Astrocyte of the spinal cord (primary cell): Measurements from ENCODE around the gene SUPT20H.

ENCODE experiments used
- DNase-seq: peaks from one replicate; pipeline ENCODE4 v3.0.0; 2011; ENCODE audit warnings: low read depth, low spot score
- H3K4me3 ChIP-seq: 2 replicates; pipeline ENCODE4 v1.5.1; 2011; ENCODE audit warnings: low read depth, mild to moderate bottlenecking, low read length, moderate library complexity
- CTCF ChIP-seq: IDR thresholded peaks from 2 replicates; pipeline ENCODE4 v1.5.1; 2012; ENCODE audit warnings: low read depth, mild to moderate bottlenecking, low read length, inconsistent platforms
- in situ Hi-C: cut with HindIII; loops from 2 replicates; pipeline ENCODE4 v1.10.0; 2017; ENCODE audit warnings: low sequenced_read_pairs

The SUPT20H gene

DNA sequence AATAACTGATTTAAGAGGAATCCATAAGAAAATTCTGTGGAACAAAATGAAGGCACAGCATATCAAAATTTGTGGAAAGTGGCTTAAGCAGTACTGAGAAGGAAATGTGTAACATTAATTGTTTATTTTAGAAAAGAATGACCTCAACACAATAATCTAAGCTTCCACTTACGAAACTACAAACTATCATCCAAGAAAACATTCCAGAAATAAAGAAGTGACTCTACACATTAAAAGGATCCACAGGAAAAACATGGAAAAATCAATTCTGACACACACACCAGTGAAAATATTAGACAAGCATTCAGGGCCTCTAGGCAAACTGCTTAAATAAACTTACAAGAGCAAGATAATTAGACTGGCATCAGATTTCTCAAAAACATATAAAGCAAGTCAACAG lies 44.9 kb downstream of the SUPT20H start:
- no peak for DNase-seq
- no peak for TF ChIP-seq CTCF
- in situ Hi-C loops, result no loop called here
- no peak overlapping the region for H3K4me3 ChIP-seq

DNA sequence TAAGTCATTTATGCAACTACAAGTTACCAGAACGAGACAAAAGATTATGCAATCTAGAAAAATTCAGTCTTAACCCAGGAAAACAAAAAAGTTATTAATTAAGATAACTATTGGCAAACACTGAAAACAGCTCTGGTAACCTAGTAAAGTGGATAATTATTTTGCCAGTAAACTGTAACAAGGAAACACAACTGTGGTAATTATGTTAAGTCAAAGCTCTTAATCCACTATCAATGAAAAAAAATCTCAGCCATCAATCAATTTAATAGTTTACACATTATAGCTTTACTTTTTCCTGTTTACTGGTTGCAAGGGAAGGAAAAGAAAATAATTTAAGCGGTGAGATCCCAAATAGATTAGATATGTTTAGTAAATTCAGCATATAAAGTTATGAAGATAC lies 47.7 kb downstream of the SUPT20H start:
- in situ Hi-C loops, result no loop called here
- TF ChIP-seq CTCF, result no peak

DNA sequence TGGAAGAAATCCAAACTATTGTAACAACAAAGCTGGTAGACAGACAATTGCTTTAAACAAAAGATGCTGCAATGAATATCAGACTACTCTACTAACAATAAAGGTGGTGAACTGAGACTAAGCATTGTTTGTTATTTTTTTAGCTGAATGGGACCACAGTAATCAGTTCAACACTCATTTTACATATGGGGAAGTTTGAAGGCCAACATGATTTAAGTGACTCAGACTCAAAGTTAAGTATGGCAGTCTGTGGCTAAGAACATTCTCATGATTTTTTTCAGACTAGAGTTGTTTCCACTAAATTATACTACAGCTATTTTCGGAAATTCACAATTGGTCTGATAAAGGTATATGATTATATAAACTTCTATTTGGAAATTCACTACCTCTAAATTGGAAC lies 48.5 kb downstream of the SUPT20H start:
- no peak overlapping the region for H3K4me3 ChIP-seq
- DNase-seq, result no peak
- in situ Hi-C loops, result no loop called here
- TF ChIP-seq CTCF, result no peak

More for the DNA sequence above, 47.7 kb downstream of the SUPT20H start:
- DNase-seq, result no peak
- no peak overlapping the region for H3K4me3 ChIP-seq

DNA sequence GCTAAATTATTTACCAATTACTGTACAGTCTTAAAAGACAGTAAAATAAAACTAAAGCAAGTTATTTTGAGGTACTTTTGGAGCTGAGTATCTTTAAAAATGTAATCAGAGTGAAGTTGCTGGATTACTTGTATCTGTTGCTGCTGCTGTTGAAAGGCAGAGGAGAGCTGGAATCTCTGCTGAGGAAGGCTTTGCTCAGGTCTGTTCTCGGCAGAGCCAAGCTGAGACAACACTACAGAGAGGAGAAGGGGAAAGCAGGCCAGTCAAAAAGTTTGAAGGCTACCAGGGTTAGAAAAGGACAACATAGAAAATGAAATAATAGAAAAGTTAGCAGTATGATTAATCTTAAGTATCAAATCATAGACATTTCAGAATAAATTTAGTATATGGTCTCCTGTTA lies 49.1 kb downstream of the SUPT20H start:
- DNase-seq, result no peak
- no peak overlapping the region for H3K4me3 ChIP-seq
- no peak for TF ChIP-seq CTCF
- in situ Hi-C loops, result no loop called here

GRCh38 chr13:37009692-37010091 lies 49.8 kb downstream of the SUPT20H start:
- in situ Hi-C loops, result no loop called here
- H3K4me3 ChIP-seq, result no peak overlapping the region
- DNase-seq, result no peak
- no peak for TF ChIP-seq CTCF

GRCh38 chr13:37001921-37002250 lies 57.6 kb downstream of the SUPT20H start:
- peak overlapping the region; percentile 83 for H3K4me3 ChIP-seq
- in situ Hi-C loops, result no loop called here
- TF ChIP-seq CTCF, result no peak
- no peak for DNase-seq

DNA sequence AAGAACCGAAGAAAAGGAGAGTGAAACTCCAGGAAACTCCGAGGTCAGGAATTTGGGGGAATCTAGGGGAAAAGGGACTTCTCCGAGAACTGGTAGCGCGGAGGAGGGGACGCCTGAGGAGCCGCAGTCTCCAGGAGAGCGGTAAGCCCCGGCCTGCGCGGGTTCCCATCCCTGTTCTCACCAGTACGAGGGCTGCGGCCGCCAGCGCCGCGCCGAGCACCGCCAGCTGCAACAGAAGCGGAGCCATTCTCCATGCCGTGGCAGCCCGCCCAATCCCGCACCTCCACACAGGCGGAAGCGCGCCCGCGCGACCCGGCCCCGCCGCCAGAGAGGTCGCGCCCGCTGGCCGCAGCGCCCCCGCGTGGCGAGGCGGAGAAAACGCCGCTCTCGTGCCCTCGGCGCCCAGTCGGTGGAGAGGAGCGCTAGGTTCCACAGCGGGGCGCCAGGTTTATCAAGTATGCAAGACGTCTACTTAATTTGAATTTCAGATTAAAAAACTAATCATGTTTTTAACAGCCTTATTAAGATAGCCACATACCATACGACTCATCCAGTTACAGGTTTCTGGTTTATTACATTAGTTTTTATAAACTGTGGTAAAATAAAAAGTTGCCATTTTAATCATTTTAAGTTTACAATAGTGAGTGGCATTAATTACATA lies 60.3 kb downstream of the SUPT20H start, which contains the start of gene ALG5:
ALG5 (minus strand) TSS at position 287 of the 661 bp plus-strand sequence; CDS start at position 247, 40 bp downstream.
- peak; percentile 70 for TF ChIP-seq CTCF
- peak; percentile 87 for DNase-seq
- in situ Hi-C loops, result no loop called here
- H3K4me3 ChIP-seq, result peak within 1 kb of the TSS; percentile 97
